ENCODE results near the gene CACNG8. TPM values are rescaled to one million over a fixed set of nuclear protein-coding genes. Genes with fewer than 3 reads are reported as not detected.
A peak's percentile ranks its signal among the peaks of the same experiment; 100 is the strongest.

Gene CACNG8
- total RNA-seq, 1 experiment from 2014 or later: 17.7 TPM

DNA sequence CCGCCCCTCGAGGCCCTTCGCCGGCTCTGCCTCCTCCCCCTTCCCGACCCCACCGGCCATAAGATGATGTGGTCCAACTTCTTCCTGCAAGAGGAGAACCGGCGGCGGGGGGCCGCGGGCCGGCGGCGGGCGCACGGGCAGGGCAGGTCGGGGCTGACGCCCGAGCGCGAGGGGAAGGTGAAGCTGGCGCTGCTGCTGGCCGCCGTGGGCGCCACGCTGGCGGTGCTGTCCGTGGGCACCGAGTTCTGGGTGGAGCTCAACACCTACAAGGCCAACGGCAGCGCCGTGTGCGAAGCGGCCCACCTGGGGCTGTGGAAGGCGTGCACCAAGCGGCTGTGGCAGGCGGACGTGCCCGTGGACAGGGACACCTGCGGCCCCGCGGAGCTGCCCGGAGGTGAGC, 30.1 kb downstream of the CACNG8 start:
- no peak for TF ChIP-seq TCF7L2 (IDR thresholded peaks at IDR 0.05; ENCODE audit: low read depth, low read length)
- TF ChIP-seq, protein P1, sequence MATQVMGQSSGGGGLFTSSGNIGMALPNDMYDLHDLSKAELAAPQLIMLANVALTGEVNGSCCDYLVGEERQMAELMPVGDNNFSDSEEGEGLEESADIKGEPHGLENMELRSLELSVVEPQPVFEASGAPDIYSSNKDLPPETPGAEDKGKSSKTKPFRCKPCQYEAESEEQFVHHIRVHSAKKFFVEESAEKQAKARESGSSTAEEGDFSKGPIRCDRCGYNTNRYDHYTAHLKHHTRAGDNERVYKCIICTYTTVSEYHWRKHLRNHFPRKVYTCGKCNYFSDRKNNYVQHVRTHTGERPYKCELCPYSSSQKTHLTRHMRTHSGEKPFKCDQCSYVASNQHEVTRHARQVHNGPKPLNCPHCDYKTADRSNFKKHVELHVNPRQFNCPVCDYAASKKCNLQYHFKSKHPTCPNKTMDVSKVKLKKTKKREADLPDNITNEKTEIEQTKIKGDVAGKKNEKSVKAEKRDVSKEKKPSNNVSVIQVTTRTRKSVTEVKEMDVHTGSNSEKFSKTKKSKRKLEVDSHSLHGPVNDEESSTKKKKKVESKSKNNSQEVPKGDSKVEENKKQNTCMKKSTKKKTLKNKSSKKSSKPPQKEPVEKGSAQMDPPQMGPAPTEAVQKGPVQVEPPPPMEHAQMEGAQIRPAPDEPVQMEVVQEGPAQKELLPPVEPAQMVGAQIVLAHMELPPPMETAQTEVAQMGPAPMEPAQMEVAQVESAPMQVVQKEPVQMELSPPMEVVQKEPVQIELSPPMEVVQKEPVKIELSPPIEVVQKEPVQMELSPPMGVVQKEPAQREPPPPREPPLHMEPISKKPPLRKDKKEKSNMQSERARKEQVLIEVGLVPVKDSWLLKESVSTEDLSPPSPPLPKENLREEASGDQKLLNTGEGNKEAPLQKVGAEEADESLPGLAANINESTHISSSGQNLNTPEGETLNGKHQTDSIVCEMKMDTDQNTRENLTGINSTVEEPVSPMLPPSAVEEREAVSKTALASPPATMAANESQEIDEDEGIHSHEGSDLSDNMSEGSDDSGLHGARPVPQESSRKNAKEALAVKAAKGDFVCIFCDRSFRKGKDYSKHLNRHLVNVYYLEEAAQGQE (IDR thresholded peaks at IDR 0.05; ENCODE audit: insufficient read depth in 1 of 2, low read depth in 2 of 2, low read length in 1 of 2): no peak
- TF ChIP-seq SIN3A (IDR thresholded peaks at IDR 0.05; ENCODE audit: borderline replicate concordance, insufficient read depth, low read depth, low read length): no peak
- TF ChIP-seq POLR2AphosphoS5 (IDR thresholded peaks at IDR 0.05; ENCODE audit: low read depth, low read length): no peak
- TF ChIP-seq CTCF (IDR thresholded peaks at IDR 0.05): no peak
- in situ Hi-C loops (cut with HindIII; ENCODE audit: low pct_unique_long_range_greater_than_20kb, low sequenced_read_pairs): no loop called here
- DNase-seq (ENCODE audit: low read depth, low spot score): no peak
- intact Hi-C loops (cut with micrococcal nuclease; ENCODE audit: unreplicated experiment): no loop called here
- CTCF ChIA-PET: no interaction called here
- H3K36me3 ChIP-seq (ENCODE audit: control insufficient read depth, insufficient read depth, low read length): no peaks in the 10 kb centered on the region
- H3K4me3 ChIP-seq (ENCODE audit: low read depth in 2 of 2, low read length in 2 of 2): no peak overlapping the region
- no peaks in the 10 kb centered on the region for H3K27me3 ChIP-seq (ENCODE audit: control insufficient read depth, insufficient read depth, low read length)
- POLR2A ChIA-PET: interaction anchor here (1.7 kb wide), 1 partner anchor 10 kb away, joined by 6 read pairs; no protein-coding TSS in a partner anchor
- no peak for ATAC-seq
- peak overlapping the region; percentile 94 for H3K27ac ChIP-seq (ENCODE audit: low read length)
- BruUV-seq (replicated peaks): no TSS peak
- H3K9me3 ChIP-seq (ENCODE audit: control insufficient read depth, insufficient read depth, low read depth, low read length): no peaks in the 10 kb centered on the region
- H3K4me1 ChIP-seq (ENCODE audit: control insufficient read depth, insufficient read depth, low read length): peaks cover 56% of the 10 kb centered on the region

GRCh38 chr19:53993448-53993847, 30.7 kb downstream of the CACNG8 start:
- Histone ChIP-seq H3K9me3 (ENCODE audit: control insufficient read depth, insufficient read depth, low read depth, low read length) (no peaks in the 10 kb centered on the region), H3K4me3 (ENCODE audit: low read depth in 2 of 2, low read length in 2 of 2) (no peak overlapping the region), H3K27ac (ENCODE audit: low read length) (peak overlapping the region; percentile 94), H3K27me3 (ENCODE audit: control insufficient read depth, insufficient read depth, low read length) (no peaks in the 10 kb centered on the region), H3K36me3 (ENCODE audit: control insufficient read depth, insufficient read depth, low read length) (no peaks in the 10 kb centered on the region), H3K4me1 (ENCODE audit: control insufficient read depth, insufficient read depth, low read length) (peaks cover 49% of the 10 kb centered on the region)
- POLR2A ChIA-PET: interaction anchor here (1.1 to 1.7 kb wide), 2 partner anchors 9 to 33 kb away, joined by 6 to 12 read pairs; no protein-coding TSS in a partner anchor
- intact Hi-C loops (cut with micrococcal nuclease; ENCODE audit: unreplicated experiment) (no loop called here), in situ Hi-C loops (cut with HindIII; ENCODE audit: low pct_unique_long_range_greater_than_20kb, low sequenced_read_pairs) (no loop called here)
- no TSS peak for BruUV-seq (replicated peaks)
- CTCF ChIA-PET: interaction anchor here (0.6 kb wide), 1 partner anchor 174 kb away, joined by 4 read pairs; no protein-coding TSS in a partner anchor
- TF ChIP-seq SIN3A (IDR thresholded peaks at IDR 0.05; ENCODE audit: borderline replicate concordance, insufficient read depth, low read depth, low read length) (no peak), POLR2AphosphoS5 (IDR thresholded peaks at IDR 0.05; ENCODE audit: low read depth, low read length) (no peak), TCF7L2 (IDR thresholded peaks at IDR 0.05; ENCODE audit: low read depth, low read length) (no peak), CTCF (IDR thresholded peaks at IDR 0.05) (no peak)
- TF ChIP-seq, protein P1 (IDR thresholded peaks at IDR 0.05; ENCODE audit: insufficient read depth in 1 of 2, low read depth in 2 of 2, low read length in 1 of 2): no peak
- no peak for DNase-seq (ENCODE audit: low read depth, low spot score)
- no peak for ATAC-seq

All from Panc1 (cell line).